ENCODE data around the gene TRIM39.
"Not testable (repeated sequence)": the region's sequence is repeated elsewhere in the genome, so short reads cannot be mapped to it uniquely, and the experiment has no call there.

Gene TRIM39

GRCh38 chr6:30326526-30327231 is at the start of gene TRIM39:
Gene TRIM39, plus strand, starts transcription at chr6:30326927. Its CDS starts 2,391 bp downstream, at chr6:30329318.
- peak; percentile 80 for DNase-seq (ENCODE audit: low read depth)

GRCh38 chr6:30280988-30281387 is 45.7 kb upstream of the TRIM39 start:
- DNase-seq (ENCODE audit: low read depth), result not testable (repeated sequence)

- no peak for DNase-seq (ENCODE audit: low read depth)
Observed at GRCh38 chr6:30282522-30282921, 44.2 kb upstream of the TRIM39 start.

- DNase-seq (ENCODE audit: low read depth), result no peak
Observed at GRCh38 chr6:30283761-30284160, 43.0 kb upstream of the TRIM39 start.

- DNase-seq (ENCODE audit: low read depth), result no peak
Observed at GRCh38 chr6:30287139-30287538, 39.6 kb upstream of the TRIM39 start.

- DNase-seq (ENCODE audit: low read depth), result no peak
Observed at GRCh38 chr6:30295837-30296236, 30.9 kb upstream of the TRIM39 start.

GRCh38 chr6:30304002-30304401 is 22.7 kb upstream of the TRIM39 start:
- DNase-seq (ENCODE audit: low read depth), result no peak

- no peak for DNase-seq (ENCODE audit: low read depth)
Observed at GRCh38 chr6:30311101-30311500, 15.6 kb upstream of the TRIM39 start.

- DNase-seq (ENCODE audit: low read depth), result no peak
Observed at GRCh38 chr6:30311671-30312070, 15.1 kb upstream of the TRIM39 start.

GRCh38 chr6:30312266-30312665 is 14.5 kb upstream of the TRIM39 start:
- DNase-seq (ENCODE audit: low read depth), result no peak

GRCh38 chr6:30312676-30313321 is 13.9 kb upstream of the TRIM39 start:
- DNase-seq (ENCODE audit: low read depth), result no peak

- no peak for DNase-seq (ENCODE audit: low read depth)
Observed at GRCh38 chr6:30315156-30315555, 11.6 kb upstream of the TRIM39 start.

GRCh38 chr6:30317913-30318589 is 8.7 kb upstream of the TRIM39 start:
- DNase-seq (ENCODE audit: low read depth), result no peak

- DNase-seq (ENCODE audit: low read depth), result no peak
Observed at GRCh38 chr6:30319146-30319835, 7.4 kb upstream of the TRIM39 start.

- no peak for DNase-seq (ENCODE audit: low read depth)
Observed at GRCh38 chr6:30321692-30322388, 4.9 kb upstream of the TRIM39 start.

- no peak for DNase-seq (ENCODE audit: low read depth)
Observed at GRCh38 chr6:30322527-30323501, 3.9 kb upstream of the TRIM39 start.

- no peak for DNase-seq (ENCODE audit: low read depth)
Observed at GRCh38 chr6:30323806-30324205, 2.9 kb upstream of the TRIM39 start.

- peak; percentile 64 for DNase-seq (ENCODE audit: low read depth)
Observed at GRCh38 chr6:30325150-30325872, 1.4 kb upstream of the TRIM39 start.

GRCh38 chr6:30325873-30326525 is 728 bp upstream of the TRIM39 start:
- DNase-seq (ENCODE audit: low read depth), result peak; percentile 53

Data from activated T-helper 1 cell treated with Interleukin-2 at 50 U/mL for 16 hours (primary cell).